KG1 (cell line): ENCODE results near the gene ZNF23.
A peak's percentile ranks its signal among the peaks of the same experiment; 100 is the strongest.

Source experiments
- DNase-seq: peaks from one replicate; lab custom pipeline; 2025; lab: John Stamatoyannopoulos, UW

The ZNF23 gene

GRCh38 chr16:71467810-71468209 lies 5.8 kb upstream of the ZNF23 start:
- DNase-seq, result peak; percentile 6

- DNase-seq, result no peak
Observed at GRCh38 chr16:71464231-71464630, 2.2 kb upstream of the ZNF23 start.

- no peak for DNase-seq
Observed at GRCh38 chr16:71460941-71461340, 1.1 kb downstream of the ZNF23 start.

- DNase-seq, result no peak
Observed at GRCh38 chr16:71460236-71460635, 1.8 kb downstream of the ZNF23 start.

- no peak for DNase-seq
Observed at GRCh38 chr16:71459510-71459909, 2.5 kb downstream of the ZNF23 start.

GRCh38 chr16:71456801-71457200 lies 5.2 kb downstream of the ZNF23 start:
- no peak for DNase-seq

- DNase-seq, result no peak
Observed at GRCh38 chr16:71453036-71453435, 9.0 kb downstream of the ZNF23 start.

- no peak for DNase-seq
Observed at GRCh38 chr16:71449020-71449419, 13.0 kb downstream of the ZNF23 start.

- no peak for DNase-seq
Observed at GRCh38 chr16:71448274-71448866, 13.7 kb downstream of the ZNF23 start.

GRCh38 chr16:71443714-71444113 lies 18.3 kb downstream of the ZNF23 start:
- no peak for DNase-seq

- no peak for DNase-seq
Observed at GRCh38 chr16:71442051-71442440, 20.0 kb downstream of the ZNF23 start, which contains the start of gene TLE7. TSS of gene TLE7 (minus strand) at chr16:71442054. CDS start at chr16:71433324, 8,730 bp downstream.

GRCh38 chr16:71441348-71442050 lies 20.5 kb downstream of the ZNF23 start:
- no peak for DNase-seq

GRCh38 chr16:71440669-71441347 lies 21.2 kb downstream of the ZNF23 start:
- no peak for DNase-seq

GRCh38 chr16:71439523-71439922 lies 22.5 kb downstream of the ZNF23 start:
- DNase-seq, result no peak

- DNase-seq, result no peak
Observed at GRCh38 chr16:71436473-71436872, 25.6 kb downstream of the ZNF23 start.

GRCh38 chr16:71432906-71433305 lies 29.1 kb downstream of the ZNF23 start:
- DNase-seq, result no peak

GRCh38 chr16:71431991-71432390 lies 30.1 kb downstream of the ZNF23 start:
- DNase-seq, result no peak

GRCh38 chr16:71431176-71431575 lies 30.9 kb downstream of the ZNF23 start:
- DNase-seq, result no peak

- DNase-seq, result no peak
Observed at GRCh38 chr16:71430744-71431143, 31.3 kb downstream of the ZNF23 start.

- no peak for DNase-seq
Observed at GRCh38 chr16:71429581-71429980, 32.5 kb downstream of the ZNF23 start.

- no peak for DNase-seq
Observed at GRCh38 chr16:71428883-71429282, 33.2 kb downstream of the ZNF23 start.

- DNase-seq, result no peak
Observed at GRCh38 chr16:71428385-71428784, 33.7 kb downstream of the ZNF23 start.

- no peak for DNase-seq
Observed at GRCh38 chr16:71426880-71427615, 35.0 kb downstream of the ZNF23 start.
